Hippocampal formation (tissue), 2 donors: ENCODE measurements around the gene LMO1.
A peak's percentile ranks its signal among the peaks of the same experiment; 100 is the strongest.

ENCODE experiments used
- DNase-seq, 2 donors: peaks; one replicate each; lab custom pipeline; 2025; lab: John Stamatoyannopoulos, UW

Gene LMO1

GRCh38 chr11:8203414-8203715, 60.3 kb downstream of the LMO1 start:
- no peak for DNase-seq

DNA sequence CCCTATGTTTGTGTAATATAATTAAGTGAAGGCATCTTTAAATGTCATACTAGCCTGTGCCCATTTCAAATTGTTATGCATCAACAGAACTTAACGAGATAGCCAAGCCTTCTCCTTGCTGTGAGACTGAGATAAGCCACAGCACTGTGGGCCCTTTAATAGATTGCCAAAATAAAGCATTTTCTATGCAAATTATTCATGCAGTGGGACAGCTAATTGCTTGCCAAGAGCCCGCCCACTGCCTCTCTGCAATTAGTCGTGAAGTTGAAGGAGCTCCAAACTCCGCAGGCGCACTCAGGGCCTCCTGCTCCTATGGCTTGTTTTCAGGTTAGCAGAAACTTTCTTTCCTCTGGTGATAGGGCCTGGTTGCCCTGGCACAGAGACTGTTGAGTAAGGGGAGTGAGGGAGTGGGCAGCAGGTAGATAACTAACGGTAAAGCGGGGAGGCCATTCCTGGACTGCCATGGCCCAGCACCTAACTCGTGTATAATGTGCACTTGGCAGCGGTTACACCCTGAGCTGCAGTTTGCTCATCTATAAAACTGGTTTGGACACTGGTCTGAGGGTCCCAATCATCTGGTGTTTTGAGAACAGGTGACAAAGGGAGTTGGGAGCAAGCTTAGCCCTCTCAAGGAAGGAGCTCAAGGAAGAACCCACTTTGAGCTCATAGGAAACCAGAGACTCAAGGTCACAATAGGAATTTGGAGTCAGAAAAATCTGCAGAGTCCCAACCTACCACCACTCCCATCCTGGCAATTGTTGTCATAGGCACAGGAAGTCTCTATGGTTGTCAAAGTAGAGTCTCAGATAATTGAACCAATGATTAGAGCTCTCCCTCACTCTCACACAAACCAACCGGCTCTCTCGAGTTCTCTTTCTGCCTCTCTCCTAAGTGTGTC, 60.9 kb downstream of the LMO1 start:
- peak in 1 of 2 donors; percentile 29 for DNase-seq

DNA sequence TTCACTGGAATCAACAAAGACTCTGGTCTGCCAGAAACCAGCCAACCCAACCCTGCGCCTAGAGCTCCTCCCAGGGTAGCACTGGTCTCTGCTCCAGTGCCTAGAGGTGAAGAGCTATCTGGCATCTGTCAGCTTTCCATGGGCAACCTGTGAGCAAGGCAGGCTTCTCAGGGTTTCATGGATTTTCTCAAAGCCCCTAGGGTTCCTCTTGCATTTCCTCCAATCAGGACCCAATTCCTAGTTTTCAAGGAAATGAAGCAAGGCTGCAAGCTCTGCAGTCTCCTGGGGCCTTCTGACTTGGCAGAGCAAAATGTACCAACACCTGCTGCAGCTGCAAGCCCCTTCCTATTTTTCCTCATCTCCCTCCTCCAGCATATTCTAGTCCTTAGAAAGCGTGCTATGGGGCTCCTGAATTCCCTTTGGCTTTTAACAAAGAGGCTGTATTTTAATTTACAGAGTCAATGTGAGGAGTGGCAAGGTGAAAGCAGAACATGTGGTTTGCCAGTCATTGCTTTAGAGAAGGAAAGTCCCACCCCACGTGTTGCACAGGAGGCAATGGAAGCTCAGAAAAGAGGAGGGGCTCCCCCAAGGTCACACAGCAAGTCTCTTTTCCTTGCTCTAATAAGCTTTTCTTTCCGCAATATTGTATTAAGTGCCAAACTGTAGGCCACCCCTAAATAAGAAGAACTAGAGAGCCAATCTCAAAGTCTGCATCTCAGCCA, 61.9 kb downstream of the LMO1 start:
- no peak for DNase-seq

DNA sequence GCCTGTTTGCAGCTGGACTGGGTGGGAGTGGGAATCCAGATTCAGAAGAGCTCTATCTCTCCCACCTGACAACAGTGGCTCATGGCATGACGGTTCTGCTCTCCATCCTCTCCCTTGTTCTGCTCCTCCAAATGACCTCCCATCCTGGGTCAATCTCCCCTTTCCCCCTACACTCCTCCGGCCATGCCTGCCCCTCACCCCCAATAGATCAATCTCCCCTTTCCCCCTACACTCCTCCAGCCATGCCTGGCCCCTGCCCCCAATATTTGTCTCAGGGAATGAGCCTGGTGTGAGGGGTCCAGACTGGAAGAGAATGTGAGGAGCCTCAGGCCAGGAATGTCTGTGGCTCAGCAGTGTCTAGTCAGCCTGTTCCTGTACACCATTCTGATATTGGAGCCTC, 64.0 kb downstream of the LMO1 start:
- no peak for DNase-seq

DNA sequence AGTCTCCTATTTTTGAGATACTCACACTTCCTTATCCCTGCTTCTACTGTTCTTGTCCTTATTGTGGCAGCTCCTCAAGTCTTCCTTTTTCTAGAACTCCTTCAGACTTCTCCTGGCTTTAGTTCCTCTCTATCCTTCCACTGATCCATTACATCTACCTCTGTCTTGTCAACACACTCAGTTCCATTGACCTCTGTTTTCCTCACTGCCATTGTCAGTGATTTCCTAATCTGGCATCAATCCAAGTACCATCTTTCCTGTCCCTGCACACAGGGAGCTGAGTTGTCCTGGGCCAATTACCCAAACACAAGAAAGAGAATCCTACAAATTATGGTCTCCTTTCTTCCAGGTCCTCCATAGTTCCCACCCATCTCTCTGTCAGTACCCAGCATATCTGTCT, 66.9 kb downstream of the LMO1 start:
- DNase-seq = no peak

GRCh38 chr11:8194956-8195355, 68.7 kb downstream of the LMO1 start:
- DNase-seq = no peak

- no peak for DNase-seq
These were observed 70.8 kb downstream of the LMO1 start for GRCh38 chr11:8192896-8193209.

DNA sequence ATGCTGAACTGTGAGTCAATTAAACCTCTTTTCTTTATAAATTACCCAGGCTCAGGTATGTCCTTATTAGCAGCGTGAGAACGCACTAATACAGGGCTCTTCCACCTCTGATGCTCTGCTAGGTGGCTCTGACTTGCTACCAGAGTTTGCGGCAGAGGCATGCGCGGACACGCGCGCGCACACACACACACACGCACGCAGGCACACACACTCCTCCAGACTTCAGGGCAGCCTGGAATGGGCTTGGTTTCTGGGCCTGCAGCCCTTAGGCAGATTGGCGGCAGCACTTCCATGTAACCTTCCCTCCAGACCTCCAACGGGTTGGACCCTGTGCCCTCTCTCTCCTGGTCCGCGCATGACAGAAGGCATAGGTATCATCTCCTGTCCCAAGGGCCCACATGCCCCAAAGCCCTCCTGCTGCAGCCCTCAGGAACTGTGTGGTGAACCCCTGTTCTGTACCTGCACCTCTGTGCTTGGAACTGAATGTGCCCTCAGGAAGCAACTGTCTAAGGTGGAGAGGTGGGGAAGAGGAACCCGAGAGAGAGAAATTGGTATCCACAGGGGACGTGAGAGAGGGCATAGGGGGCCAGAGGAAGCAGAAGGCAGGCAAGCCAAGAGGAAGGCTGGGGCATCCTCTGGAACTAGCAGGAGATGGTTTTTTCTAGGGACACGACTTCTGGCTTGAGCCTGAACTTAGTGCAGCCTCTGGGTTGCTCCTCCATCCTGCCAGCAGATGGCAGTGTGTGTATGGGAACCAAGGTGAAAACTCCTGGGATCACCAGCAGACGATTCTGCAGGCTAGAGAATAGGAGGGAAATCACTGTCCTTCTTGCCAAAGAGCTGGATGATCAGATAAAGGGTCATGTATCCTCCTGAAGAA, 71.4 kb downstream of the LMO1 start:
- DNase-seq = peak; percentile 62 to 64

DNA sequence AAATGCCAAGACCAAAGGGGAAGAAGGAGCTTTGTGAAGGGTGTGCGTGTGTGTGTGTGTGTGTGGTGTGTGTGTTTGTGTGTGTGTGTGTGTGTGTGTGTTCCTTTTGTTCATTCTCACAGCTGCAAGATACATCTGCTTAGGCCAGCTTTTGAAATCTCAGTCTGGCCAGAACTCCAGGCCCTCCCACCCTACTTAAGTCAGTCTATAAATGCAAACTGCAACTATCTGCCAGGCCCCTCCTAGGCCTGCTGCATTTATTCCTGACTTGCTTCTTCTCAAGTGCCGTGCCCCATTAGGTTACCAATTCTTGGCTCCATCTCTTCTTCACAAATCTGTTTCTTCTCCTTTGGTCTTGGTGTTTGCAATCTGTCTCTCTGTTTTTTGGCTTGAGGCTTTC, 73.2 kb downstream of the LMO1 start:
- no peak for DNase-seq

DNA sequence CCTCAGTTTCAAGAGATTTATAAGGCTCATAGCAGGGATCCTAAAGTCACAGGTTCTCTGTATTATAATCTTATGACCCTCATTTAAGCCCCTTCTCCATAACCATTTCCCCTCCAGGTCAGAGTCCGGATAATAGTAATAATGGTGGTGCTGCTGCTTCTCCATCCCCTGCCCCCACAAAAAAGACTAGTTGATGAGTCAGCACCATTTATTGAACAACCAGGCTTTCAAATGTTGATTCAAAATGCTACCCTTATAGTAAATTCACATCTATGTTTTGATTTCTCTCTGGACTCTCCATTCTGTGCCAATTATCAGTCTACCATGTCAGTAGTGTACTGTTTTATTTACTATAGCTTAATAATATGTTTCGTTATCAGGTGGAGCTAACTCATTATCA, 77.2 kb downstream of the LMO1 start:
- no peak for DNase-seq

DNA sequence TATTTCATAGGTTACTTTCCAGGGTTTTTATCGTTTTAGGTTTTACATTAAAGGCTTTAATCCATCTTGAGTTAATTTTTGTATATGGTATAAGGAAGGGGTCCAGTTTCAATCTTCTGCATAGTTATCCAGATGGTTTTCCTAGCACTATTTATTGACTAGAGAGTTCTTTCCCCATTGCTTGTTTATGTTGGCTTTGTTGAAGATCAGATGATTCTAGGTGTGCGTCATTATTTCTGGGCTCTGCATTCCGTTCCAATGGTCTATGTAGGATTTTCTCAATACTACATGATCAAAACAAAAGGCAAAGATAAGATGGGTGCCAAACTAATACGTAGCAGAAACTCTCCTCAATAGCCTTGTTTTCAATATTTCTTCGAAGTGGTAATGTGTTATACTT, 80.6 kb downstream of the LMO1 start:
- no peak for DNase-seq

DNA sequence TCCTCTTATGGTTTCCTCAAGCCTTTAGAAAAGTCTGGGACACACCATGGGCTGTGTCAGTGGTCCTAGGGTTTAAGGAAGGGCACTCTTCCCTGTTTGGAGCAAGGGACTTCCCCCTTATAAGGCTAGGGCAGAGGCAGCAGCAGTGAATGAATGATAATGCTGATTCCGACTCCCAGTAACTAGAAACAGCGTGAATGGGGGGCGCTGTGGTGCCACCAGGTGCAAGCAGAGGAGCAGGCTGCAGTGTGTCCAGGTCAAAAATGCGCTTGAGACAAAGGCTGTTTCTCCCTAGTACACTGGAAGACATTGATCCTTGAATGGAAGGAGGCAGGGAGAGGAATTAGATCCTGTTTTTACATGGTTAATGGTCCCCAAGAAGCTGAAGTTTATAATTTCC, 83.2 kb downstream of the LMO1 start:
- no peak for DNase-seq

DNA sequence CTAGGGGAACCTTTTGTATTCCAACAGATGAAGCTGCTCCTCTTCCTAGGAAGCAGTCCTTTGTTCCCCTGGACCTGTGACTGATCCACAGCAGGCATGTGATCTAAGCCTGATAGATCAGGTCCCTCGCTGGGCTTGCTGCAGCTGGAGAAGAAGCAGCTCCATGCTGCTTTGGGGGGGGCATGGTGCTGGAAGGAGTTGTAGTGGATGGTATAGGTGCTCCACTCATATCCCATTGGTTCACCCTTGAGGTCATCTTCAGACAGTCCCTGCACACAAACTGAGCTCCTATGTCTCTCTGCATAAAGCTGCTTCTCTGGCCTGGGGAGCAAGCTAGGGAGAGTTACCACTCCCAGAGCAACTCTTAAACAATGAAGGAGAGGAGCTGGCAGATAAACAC, 85.4 kb downstream of the LMO1 start:
- DNase-seq = no peak

GRCh38 chr11:8177136-8177535, 86.5 kb downstream of the LMO1 start:
- no peak for DNase-seq
